C4-2B (cell line): ENCODE results near the gene RNF130.

Source experiments
- CTCF ChIP-seq: fragments of 450-650 bp; conservative IDR thresholded peaks from 2 replicates; pipeline ENCODE4 v1.5.1; 2017; ENCODE audit warnings: mild to moderate bottlenecking
- ZFX ChIP-seq: fragments of 450-650 bp; IDR thresholded peaks from 2 replicates; pipeline ENCODE4 v1.6.1; 2017

- TF ChIP-seq CTCF (no peak), ZFX (no peak; the same call in 1 of the 2 replicates)
These were observed at the start of gene RNF130 for GRCh38 chr5:180071531-180072255.
